ENCODE results near the gene MTSS2.

MTSS2 gene

DNA sequence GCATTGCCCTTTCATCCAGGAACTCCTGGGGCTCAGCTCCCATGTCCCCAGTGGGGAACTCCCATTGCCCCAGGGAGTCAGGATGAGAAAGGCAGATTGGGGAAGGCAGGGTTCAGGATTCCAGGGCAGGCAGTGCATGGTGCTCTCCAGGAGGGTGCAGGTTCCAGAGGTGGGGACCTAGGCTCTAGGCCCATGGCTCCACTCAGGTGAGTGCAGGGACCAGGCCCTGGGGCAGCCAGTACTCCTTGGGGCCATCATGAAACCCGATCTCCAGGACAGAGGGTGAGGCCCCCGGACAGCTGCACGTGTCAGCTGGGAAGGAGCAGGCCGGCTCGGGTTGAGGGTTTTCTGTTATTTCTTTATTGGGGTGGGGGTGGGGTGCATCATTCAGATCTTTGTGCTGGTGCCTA, 1.3 kb upstream of the MTSS2 start:
- DNase-seq (ENCODE audit: low read depth in 2 of 2) = no peak

DNA sequence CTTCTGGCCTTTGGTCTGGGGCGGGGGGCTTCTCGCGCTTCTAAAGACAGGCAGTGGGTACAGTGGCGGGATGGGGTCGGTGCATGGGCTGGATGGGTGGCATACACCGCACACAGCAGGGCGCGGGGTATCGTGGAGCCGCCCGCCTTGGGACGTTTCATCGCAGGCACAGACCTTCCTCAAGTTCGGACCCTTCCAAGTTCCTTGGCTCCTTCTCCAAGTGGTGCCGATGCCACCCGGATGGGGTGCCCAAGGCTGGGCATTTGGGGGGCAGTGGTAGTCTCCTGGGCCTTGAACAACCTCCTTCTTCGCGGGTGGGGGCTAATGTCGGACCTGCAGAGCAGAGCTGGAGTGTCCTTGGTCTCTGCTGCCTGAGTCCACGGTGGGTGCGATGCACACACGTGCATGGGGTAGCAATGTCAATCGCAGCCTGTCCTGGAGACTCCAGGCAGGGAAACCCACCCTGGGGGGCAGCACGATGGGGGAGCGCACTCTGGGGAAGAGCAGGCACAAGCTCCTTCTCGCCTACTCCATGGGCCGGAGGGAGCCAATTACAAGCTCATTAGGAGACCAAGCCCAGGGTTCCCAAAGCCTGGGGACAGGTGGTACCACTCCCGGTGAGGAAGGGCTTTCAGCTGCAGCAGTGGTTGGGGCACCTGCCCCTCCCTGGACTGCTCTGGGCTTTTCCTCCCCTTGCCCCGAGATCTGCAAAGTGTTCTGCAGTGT, 686 bp upstream of the MTSS2 start:
- no peak for DNase-seq (ENCODE audit: low read depth in 2 of 2)

DNA sequence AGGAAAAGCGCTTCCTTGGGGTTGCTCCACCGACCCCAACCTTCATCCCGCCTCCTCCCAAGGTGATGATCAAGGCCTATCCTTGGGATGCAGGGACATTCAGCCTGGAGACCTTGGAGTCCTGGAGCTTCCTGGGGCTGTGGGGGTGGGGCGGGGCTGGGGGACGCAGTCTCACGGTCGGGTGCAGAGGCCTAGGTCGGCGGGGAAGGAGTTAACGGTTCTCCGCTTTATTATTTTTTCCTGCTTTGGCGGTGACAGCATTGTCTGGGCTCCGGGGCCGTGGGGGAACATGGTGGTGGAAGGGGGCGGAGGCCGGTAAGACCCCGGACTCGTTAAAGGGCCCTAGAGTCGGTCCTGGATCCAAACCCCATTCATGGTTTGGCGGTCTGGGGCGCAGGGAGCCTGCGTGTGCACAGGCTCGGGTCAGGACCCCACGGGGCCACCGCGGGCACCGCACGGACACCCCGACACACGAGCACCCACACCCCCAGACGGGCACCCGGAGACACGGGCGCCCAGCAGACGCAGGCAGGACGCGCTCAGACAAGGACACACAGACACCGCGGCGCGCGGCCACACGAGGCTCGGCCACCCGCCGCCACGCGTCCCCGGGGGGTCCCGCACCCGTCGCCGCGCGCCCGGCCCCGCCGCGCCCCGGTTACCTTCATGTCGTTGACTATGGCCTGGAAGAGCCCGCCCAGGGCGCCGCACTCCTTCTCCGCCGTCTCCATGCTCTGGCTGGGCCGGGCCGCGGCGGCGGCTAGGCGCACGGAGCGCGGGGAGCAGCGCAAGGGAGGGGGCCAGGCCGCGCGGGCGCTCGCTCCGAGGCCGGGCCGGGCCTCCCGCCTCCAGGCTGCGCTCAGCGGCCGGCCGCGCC, 554 bp downstream of the MTSS2 start:
- DNase-seq (ENCODE audit: low read depth in 2 of 2) = no peak

DNA sequence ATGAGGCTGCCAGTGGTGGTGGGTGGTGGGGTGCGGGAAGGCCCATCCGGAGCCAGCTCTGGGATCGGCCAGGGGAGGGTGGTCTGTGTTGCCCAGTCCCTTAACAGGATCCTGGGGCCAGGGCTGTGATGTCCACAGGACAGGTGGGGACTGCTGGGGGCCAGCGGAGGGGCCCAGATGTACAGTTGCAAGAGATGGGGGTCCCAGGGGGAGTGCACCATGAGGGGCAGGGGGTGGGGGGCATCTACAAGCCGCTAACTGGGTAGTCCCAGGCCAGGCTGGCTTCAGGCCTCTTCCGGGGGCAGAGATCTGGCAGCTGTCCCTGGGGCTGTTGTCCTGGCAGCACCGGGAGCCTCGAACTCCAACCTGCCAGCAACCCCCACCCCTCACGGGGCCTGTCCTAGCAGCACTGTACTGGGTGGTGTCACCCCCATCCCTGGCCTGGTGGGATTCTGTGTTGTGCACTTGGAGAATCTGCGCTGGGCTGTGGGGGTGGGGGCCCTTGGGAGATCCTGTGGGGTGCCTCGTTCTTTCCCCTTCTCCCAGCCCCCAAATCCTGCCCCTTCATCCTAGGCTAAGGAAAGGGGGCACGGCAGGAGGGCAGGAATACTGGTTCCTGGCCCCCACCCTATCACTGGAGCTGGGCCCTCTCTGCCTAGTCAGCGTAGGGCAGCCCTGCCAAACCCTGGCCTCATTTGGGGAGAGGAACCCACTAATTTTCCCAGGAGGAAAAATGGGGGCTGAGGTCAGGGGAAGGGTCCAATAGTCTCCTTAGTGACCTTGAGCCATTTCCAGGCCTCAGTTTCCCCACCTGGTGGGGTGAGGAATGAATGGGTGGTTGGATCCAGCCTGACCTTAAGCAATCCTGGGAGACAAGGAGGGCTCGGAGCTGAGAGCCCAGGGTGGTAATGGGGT, 1.4 kb downstream of the MTSS2 start:
- DNase-seq (ENCODE audit: low read depth in 2 of 2) = no peak

DNA sequence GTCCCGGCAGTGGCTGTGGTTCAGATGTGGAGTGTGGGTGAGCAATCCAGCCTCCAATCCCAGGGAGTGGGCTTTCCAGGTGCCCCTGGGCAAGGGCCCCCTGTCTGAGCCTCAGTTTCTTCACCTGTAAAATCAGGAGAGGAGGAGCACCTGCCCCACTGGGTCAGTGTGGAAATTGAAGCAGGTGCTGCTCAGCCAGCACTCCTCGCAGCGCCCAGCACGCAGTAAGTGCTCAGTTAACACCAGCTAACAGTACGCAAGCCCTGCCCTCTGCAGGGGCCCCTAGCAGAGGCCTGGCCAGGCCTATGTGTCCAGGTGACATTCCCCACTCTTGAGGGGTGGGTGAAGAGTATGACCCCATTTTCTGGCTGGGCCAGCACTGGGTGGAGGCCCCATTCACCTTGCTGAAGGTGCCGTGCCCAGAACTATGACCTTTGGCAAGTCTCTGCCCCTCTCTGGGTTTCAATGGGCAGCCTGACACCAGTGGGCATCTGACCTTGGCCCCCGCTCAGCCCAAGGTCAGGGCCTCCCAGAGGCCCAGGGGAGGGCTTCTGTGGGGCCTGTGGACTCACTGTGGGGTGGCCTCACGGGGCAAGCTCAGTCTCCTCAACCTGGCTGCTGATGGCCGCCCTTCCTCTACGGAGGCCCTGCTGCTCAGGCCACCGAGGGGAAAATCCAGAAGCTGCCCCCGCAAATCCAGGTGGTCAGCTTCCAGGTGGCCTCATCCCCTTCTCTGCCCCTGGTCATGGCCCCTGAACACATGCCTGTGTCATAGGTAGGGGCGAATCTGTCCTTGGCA, 2.5 kb downstream of the MTSS2 start:
- no peak for DNase-seq (ENCODE audit: low read depth in 2 of 2)

DNA sequence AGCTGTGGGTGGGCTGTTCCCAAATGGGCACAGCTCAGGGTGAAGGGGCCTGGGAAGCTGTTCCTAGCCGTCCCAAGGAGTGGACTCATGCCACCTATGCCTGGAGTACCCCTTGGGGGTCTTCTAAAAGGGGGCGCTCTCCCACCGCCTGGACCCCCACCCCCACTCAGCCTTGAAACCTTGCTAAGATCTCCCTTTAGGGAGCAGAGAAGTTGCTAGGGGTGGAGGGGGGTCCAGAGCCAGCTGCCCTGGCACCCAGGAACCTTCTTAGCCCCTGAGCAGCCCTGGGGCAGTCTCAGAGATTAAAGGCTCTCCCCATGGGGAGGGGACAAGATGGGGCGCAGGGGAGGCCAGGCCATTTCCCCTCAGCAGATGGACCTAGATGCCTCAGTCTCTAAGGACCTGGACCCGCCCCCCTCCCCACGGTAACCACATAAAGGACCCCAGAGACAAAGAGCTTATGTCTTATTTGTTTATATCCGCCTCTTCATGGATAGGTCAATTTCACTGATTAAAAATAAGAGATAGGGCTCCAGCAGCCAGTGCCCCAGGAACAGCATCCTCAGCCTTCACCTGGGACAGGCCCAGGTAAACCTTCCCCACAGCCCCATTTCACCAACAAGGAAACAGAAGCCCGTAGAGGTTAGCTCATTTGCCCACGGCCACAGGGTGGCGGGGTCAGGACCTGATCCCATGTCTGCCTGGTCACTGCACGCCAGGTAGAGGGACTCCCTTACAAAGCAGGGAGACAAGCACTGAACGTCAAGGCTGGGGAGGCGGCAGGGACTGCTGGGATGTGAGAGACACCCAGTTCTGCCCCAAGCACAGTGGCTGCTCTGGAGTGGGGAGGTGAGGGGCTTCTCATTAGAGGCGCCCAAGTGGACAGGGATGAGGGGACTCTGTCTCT, 3.4 kb downstream of the MTSS2 start:
- DNase-seq (ENCODE audit: low read depth in 2 of 2) = no peak

DNA sequence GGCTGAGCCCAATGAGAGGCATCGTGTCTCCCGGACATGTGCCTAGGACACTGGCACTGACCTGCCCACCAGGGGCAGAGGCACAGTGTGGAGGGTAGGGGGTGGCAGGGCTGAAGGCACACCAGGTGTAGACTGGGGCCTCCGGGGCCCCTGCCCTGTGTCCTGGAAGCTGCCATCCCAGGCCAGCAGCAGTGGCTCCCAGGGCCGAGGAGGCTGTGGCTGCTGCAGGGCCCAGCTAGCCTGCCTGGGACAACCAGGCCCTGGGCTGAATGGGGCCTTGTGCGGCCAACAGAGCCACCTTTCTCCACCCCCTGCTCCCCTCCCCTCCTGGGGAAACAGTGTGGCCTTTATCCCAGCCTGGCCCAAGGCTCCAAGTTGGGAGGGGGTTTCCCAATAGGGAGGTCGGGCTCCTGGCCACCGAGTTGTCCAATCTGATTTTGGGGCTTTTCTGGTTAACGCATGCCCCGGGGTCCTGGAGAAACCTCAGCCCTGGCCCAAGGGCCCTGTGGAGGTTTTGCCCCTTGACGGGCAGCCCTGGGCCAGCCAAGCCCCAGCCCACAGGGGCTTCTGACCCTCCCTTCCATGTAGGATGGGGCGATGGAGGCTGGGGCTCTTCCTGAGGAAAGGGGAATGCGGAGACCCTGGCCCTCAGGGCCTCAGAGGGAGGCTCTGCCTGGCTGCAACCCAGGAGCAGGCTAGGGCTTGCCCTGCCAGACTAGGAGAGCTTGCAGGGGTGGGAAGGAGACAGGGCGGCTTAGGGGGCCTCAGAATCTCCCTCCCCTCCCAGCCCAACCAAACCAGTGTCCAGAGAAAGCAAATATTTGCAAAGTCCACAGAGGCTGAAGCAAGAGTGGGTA, 4.2 kb downstream of the MTSS2 start:
- DNase-seq (ENCODE audit: low read depth in 2 of 2) = no peak

DNA sequence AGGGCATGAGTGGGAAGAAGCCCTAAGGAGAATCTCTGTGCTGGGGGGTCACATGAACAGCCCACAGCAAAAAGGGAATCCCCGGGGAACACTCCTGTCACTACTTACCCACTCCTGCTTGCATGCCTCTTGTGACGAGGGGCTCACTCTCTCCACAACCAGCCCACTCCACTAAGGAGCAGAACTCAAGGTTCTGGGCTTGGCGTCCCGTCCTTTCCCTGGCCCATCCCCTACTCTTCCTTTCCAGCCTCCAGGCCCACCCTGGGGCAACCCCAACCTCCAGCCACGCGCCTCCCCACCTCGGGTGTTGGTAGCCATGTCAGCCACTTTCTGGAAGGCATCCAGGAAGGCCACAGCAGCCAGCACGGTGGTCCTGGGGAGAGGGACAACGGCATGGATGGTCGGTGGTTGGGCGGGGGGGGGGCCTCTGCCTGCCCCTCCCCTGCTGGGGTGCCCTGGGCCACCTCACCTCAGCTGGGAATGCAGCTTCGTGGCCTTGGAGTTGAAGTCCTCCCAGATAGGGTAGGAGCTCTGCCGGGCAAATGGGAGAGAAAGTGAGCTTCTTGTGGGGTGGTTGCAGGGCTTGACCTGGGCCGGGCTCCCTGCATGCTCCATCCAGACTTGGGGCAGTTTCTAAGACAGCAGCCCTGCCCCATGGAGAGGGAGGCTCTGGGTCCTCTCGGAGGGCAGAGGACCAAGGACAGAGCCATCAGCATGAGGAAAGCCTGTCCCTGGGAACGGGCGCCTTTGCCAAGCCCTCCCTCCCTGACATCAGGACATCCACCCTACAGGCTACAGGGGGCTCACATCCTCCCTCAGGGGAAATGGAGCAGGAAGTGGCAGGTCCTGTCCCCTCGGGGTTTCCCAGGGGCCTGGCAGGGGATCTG, 5.1 kb downstream of the MTSS2 start:
- DNase-seq (ENCODE audit: low read depth in 2 of 2) = no peak

DNA sequence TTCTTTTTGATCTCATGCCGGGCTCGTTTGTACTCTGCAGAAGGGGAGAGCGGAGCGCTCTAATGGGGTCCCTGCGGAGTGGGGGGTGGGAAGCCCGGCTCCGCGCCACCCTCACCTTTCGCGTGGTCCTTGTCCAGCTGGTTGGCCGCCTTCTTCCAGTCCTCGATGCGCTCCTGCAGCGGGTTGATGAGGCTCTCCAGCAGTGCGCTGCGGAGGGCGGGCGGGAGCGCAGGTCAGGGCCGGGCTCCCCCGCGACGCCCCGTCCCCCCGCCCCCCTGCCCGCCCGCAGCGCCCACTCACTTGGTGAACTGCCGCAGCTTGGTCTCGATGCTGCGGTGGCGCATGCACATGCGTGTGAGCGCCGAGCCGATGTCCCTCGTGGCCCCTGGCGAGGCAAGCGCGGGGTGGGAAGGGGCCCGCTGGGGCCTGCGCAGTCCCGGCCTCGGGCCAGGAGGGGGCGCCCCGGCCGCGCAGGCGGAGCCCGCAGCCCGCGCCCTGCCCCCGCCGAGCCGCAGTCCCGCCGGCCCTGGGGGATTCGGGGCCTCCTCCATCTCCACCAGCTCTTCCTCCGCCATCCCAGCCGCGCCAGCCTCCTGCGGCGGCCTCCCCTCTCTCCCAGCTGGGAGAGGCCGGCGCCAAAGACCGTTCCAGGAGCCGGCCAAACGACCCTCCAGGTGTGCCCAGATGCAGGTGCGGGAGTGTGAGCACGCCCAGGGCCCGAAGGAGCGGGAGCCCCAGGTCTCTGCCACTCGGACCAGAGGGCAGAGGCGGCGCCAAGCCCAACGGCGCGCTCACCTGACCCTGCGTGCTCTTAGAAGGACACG, 6.0 kb downstream of the MTSS2 start:
- DNase-seq (ENCODE audit: low read depth in 2 of 2) = no peak

DNA sequence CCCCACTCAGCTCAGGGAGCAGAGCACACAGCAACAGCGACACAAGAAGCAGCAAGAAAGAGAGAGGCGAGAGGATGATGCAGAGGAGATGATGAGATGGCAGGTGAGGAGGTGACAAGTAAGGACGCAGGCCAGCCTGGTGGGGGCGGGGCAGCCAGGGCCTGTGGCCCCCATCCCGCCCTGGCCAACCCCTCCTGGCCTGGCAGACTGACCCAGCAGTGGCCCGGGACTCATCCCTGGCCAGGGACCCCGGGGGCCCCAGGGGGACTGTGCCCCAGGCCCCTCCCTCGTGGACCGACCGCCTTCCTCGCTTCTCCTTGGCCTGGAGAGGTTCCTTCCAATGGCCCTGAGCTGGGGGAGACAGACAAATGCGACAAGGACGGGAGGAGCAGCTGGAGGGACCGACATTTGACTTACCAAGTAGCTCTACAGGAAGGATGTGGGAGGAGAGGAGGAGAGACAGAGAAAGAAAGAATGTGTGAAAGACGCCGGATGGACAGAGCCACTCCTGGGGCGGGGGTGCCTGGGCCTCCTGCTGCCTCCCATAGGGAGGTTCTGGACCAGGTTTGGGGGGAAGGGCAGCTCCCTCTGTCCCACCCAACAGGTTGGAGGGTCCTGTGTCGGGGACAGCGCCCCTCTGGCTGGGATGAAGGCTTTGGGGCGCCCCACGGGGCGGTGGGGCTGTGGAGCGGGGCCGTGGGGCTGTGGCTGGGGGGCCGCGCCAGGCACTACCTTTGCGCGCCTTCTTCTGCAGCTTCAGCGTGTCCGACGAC, 6.8 kb downstream of the MTSS2 start:
- DNase-seq (ENCODE audit: low read depth in 2 of 2) = no peak

DNA sequence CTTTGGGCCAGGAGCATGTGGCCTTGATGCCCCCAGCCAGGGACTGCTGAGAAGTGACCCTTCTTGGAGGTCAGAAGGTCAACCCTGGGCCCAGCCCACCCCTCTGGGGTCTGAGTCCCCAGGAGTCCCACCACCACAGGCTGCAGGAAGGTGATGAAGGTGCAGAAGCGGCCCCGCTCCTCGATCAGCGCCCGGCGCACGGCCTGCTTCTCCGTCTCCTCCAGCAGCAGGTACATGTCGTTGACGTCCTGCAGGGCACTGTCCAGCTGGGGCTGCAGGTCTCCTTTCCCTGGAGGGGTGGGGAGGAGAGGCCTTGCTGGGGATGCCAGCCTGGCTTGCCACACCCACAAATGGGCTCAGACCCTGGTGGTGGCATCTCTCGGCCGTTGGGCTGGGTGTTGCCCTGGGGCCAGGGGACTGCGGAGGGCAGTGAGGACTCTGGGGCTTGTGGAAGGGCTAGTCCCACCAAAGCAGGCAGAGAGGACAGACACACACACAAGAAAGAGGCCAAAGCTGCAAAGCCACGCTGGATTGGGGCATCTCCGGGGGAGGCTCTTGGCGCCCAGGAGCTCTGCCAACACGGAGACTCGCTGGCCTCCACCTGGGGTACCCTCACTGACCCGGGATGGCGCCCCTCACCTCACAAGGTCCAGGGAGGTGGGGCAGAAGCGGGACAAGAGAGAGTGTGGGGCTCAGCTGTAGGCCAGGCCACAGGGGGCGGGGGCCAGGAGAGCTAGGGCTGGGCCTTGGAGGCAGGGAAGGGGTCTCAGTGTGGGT, 7.5 kb downstream of the MTSS2 start:
- DNase-seq (ENCODE audit: low read depth in 2 of 2) = no peak

DNA sequence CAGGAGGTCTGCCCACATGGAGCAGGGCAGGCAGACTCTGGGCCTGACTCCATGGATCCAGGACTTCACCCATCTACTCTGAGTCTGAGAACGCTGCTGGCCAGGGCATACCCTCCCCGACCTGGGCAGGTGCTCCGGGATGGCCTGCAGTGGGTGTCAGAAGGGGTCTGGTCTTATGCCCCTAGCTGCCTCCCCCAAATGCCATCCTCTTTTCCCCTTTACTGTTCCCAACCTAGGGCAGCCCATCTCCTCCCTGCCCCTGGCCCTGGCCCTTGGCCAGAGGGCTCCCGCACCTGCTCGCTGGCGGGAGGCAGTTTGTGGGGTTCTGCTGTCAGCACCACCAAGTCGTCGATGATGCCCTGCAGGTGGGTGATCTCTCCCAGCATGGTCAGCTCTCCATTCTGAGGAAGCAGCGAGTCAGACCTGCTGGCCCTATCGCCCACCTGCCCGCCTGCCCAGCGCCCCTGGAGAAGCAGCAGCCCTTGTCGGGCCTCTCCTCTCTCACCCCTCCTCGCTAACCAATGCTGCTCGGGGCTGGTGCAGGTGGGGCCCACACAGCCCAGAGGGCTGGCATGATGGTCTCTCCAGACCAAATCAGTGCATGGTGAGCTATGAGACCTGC, 8.2 kb downstream of the MTSS2 start:
- no peak for DNase-seq (ENCODE audit: low read depth in 2 of 2)

DNA sequence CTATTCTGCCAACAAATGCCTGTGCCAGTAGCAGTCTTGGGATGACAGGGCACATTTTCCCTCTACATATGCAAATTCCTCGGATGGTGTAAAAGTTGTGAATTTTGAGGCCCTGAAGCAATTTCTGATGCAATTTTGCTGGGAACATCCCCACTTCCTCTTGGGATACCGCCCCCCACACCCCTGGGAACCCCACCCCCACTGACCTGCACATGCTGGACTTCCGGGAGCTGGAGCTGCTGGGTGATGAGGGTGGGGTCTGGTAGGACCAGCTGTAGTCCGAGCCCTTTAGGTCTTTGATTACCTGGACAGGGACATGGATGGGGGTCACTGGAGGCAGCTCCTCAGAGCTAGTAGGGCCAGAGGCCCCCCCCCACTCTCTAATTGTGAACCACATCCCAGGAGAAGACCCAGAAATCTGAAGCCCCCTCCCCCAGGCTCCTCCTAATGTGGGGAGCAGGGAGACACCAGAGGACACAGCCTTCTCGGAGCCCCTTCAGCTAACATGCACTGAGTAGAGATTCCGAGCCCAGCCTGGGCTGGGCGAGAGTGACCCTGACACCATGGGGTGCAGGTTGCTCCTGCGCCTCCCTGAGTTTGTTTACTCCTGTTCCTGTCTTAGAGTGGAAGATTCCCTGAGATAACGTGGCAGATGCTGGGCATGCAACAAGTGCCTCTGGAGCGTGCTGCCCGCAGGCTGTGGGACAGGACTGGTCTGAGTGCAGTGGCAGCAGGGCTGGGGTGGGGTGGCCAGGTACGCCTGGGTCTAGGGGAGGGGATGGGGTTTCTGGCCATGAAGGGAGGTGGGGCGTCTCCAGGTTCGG, 9.0 kb downstream of the MTSS2 start:
- DNase-seq (ENCODE audit: low read depth in 2 of 2) = no peak

DNA sequence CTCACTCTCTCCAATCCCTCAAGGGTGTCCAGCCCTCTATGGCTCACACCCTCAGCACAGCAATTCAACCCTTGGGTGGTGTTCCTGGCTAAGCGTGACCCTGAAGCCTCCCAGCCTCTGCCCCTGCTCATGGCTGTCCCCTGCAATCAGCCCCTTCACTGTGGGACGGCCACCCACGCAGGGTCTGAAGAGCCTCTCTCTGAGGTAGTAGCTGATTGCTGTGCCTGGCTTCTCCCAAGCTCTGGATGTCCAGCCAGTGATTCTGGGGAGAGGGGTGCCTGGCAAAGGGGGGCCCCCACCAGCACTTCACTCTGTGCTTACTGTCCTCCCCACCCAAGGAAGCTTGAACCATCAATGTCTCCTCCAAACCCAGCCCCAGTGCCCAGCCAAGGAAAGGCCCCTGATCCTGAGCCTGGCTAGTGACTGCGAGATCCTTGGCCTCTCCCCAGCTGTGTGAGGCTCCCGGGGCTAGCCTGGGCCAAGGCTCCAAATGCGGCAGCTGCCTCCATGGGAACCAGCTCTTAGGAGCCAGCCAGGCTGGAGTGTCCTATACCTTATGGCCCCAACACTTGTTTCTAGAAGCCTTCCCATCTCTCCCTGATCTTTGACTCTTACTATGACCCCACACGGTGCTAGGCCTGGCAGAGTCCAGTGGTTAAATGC, 9.9 kb downstream of the MTSS2 start:
- DNase-seq (ENCODE audit: low read depth in 2 of 2) = no peak

Measured in fibroblast of skin of left biceps (primary cell).